ENCODE results near the gene AXIN1.

GRCh38 chr16:272633-273546 lies 79.6 kb downstream of the AXIN1 start:
- TF ChIP-seq CTCF (IDR thresholded peaks at IDR 0.05; ENCODE audit: low read length): no peak
- TF ChIP-seq EZH2 (optimal IDR thresholded peaks at IDR 0.05; ENCODE audit: low read depth, low read length): no peak
- no peak for TF ChIP-seq EZH2phosphoT487 (IDR thresholded peaks at IDR 0.05; ENCODE audit: low read length)
